PFSK-1 (cell line): ENCODE results near the gene BFSP1.

ENCODE experiments used
- FOXP2 ChIP-seq: optimal IDR thresholded peaks from 2 replicates; pipeline ENCODE3; 2011; ENCODE audit warnings: borderline replicate concordance, control low read depth, inconsistent platforms; ENCODE audit not compliant: insufficient read depth; ENCODE audit errors: extremely low read length, extremely low read depth
- POLR2AphosphoS5 ChIP-seq: IDR thresholded peaks from 2 replicates; pipeline ENCODE4 v1.6.1; 2012; ENCODE audit warnings: low read depth, mild to moderate bottlenecking, control low read depth, low read length, moderate library complexity
- SIN3A ChIP-seq: IDR thresholded peaks from 2 replicates; pipeline ENCODE4 v1.6.1; 2012; ENCODE audit warnings: mild to moderate bottlenecking, low read length, moderate library complexity, borderline replicate concordance; ENCODE audit not compliant: insufficient read depth
- TAF1 ChIP-seq: IDR thresholded peaks from 2 replicates; pipeline ENCODE4 v1.6.1; 2012; ENCODE audit warnings: low read length, control low read depth, borderline replicate concordance; ENCODE audit not compliant: insufficient read depth
- TF ChIP-seq, protein P1 (sequence below), 2 experiments: IDR thresholded peaks; 2 replicates each; pipeline versions ENCODE4 v1.6.1 to v1.8.0; 2011 to 2012; ENCODE audit warnings: low read depth in 2 of 2, low read length in 2 of 2, control low read depth in 1 of 2, inconsistent platforms in 1 of 2, mild to moderate bottlenecking in 1 of 2, moderate library complexity in 1 of 2; ENCODE audit not compliant: insufficient read depth in 1 of 2

BFSP1 gene

GRCh38 chr20:17498641-17499040, 32.5 kb downstream of the BFSP1 start:
- TF ChIP-seq, protein P1, sequence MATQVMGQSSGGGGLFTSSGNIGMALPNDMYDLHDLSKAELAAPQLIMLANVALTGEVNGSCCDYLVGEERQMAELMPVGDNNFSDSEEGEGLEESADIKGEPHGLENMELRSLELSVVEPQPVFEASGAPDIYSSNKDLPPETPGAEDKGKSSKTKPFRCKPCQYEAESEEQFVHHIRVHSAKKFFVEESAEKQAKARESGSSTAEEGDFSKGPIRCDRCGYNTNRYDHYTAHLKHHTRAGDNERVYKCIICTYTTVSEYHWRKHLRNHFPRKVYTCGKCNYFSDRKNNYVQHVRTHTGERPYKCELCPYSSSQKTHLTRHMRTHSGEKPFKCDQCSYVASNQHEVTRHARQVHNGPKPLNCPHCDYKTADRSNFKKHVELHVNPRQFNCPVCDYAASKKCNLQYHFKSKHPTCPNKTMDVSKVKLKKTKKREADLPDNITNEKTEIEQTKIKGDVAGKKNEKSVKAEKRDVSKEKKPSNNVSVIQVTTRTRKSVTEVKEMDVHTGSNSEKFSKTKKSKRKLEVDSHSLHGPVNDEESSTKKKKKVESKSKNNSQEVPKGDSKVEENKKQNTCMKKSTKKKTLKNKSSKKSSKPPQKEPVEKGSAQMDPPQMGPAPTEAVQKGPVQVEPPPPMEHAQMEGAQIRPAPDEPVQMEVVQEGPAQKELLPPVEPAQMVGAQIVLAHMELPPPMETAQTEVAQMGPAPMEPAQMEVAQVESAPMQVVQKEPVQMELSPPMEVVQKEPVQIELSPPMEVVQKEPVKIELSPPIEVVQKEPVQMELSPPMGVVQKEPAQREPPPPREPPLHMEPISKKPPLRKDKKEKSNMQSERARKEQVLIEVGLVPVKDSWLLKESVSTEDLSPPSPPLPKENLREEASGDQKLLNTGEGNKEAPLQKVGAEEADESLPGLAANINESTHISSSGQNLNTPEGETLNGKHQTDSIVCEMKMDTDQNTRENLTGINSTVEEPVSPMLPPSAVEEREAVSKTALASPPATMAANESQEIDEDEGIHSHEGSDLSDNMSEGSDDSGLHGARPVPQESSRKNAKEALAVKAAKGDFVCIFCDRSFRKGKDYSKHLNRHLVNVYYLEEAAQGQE (IDR thresholded peaks at IDR 0.05; ENCODE audit: insufficient read depth in 1 of 2, low read depth in 2 of 2, low read length in 2 of 2) = no peak
- TF ChIP-seq TAF1 (no peak), FOXP2 (no peak)

DNA sequence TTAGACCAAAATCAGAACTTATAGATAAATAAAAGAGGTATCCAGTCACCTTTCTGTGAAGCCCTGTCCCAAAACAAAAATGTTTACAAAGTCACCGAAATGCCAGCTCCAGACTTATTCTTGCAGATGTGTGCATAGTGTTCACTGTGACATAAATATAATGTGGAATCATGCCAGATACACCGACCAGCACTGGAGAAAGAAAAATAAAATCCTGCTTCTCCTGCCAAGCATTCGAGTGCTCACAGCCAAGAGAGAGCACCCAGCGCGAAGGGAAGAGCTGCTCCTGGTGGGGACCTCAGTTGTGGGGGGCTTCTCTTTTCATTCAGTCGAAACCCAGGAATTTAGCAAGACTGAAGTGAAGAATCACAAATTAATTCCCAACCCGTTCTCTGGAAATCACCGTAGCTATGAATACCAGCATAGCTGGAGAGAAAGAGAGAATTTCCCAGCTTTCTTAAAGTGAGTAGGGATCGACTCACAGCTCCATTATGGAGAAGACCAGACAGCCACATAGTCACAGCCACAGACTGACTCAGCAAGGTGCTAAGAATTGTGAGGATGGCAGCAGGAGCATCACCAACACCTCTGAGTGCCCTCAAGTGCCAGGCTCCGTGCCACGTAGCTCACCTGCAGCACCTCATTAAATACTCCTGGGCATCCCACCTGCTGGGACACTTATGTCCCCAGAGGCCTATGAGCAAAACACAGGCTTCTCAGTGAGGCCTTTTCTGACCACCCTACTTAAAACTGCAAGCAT, 33.2 kb downstream of the BFSP1 start:
- TF ChIP-seq, protein P1 (IDR thresholded peaks at IDR 0.05; ENCODE audit: insufficient read depth in 1 of 2, low read depth in 2 of 2, low read length in 2 of 2) = no peak
- TF ChIP-seq POLR2AphosphoS5 (no peak), TAF1 (no peak)

DNA sequence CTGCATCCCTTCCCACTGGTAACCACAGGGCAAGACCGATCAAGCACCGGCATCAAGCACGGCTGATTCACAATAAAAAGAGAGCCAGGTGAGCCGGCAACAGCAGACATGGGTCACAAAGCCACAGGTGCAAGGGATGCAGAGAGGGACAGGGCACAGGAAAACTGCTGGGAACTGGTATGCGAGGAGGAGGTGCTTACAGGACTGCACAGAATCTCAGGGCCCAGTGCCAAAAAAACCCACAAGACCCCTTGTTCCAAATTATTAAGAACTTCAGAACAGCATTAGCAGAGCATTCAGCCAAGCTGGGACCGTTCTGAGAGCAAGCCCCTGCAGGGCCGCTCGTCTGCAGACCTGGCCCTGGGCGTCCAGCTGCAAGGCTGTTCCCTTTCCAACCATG, 35.4 kb downstream of the BFSP1 start:
- no peak for TF ChIP-seq POLR2AphosphoS5
- TF ChIP-seq, protein P1 (IDR thresholded peaks at IDR 0.05; ENCODE audit: insufficient read depth in 1 of 2, low read depth in 2 of 2, low read length in 2 of 2) = no peak
- TF ChIP-seq TAF1 = no peak
- no peak for TF ChIP-seq FOXP2
- no peak for TF ChIP-seq SIN3A

DNA sequence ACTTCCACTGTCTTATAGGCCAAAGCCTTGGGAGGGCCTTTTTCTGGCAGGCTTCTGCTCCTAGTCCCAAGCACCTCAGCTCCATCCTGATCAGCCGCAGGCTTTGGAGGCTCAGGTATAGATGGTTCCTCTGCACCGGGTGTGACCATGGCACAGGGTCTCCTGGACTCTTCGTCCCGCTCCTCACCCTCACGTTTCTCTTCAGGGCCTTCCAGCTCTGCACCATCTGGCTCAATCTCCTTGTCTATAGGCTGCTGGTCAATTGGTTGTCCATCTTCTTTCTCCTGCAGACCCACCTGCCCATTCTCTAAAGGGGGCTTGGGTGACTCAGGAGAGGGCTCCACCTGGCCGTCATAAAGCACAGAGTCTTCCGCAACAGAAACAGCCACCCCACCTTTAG, 37.0 kb downstream of the BFSP1 start:
- TF ChIP-seq POLR2AphosphoS5 = no peak
- no peak for TF ChIP-seq TAF1
- TF ChIP-seq SIN3A = no peak
- TF ChIP-seq FOXP2 = no peak
- TF ChIP-seq, protein P1 (IDR thresholded peaks at IDR 0.05; ENCODE audit: insufficient read depth in 1 of 2, low read depth in 2 of 2, low read length in 2 of 2) = no peak

- TF ChIP-seq SIN3A (no peak), TAF1 (no peak), POLR2AphosphoS5 (no peak), FOXP2 (no peak)
- TF ChIP-seq, protein P1 (IDR thresholded peaks at IDR 0.05; ENCODE audit: insufficient read depth in 1 of 2, low read depth in 2 of 2, low read length in 2 of 2) = no peak
Measured at GRCh38 chr20:17493173-17493572, 38.0 kb downstream of the BFSP1 start.
